ENCODE results near the gene UBE2K.

- TF ChIP-seq TCF4 (CRISPR knock-in tag; IDR thresholded peaks at IDR 0.05; ENCODE audit: borderline replicate concordance) = no peak
- TF ChIP-seq, protein P1, sequence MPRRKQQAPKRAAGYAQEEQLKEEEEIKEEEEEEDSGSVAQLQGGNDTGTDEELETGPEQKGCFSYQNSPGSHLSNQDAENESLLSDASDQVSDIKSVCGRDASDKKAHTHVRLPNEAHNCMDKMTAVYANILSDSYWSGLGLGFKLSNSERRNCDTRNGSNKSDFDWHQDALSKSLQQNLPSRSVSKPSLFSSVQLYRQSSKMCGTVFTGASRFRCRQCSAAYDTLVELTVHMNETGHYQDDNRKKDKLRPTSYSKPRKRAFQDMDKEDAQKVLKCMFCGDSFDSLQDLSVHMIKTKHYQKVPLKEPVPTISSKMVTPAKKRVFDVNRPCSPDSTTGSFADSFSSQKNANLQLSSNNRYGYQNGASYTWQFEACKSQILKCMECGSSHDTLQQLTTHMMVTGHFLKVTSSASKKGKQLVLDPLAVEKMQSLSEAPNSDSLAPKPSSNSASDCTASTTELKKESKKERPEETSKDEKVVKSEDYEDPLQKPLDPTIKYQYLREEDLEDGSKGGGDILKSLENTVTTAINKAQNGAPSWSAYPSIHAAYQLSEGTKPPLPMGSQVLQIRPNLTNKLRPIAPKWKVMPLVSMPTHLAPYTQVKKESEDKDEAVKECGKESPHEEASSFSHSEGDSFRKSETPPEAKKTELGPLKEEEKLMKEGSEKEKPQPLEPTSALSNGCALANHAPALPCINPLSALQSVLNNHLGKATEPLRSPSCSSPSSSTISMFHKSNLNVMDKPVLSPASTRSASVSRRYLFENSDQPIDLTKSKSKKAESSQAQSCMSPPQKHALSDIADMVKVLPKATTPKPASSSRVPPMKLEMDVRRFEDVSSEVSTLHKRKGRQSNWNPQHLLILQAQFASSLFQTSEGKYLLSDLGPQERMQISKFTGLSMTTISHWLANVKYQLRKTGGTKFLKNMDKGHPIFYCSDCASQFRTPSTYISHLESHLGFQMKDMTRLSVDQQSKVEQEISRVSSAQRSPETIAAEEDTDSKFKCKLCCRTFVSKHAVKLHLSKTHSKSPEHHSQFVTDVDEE (CRISPR knock-in tag; IDR thresholded peaks at IDR 0.05) = no peak
- no peak for TF ChIP-seq ZFP3 (CRISPR knock-in tag; IDR thresholded peaks at IDR 0.05)
- TF ChIP-seq RARB (CRISPR knock-in tag; IDR thresholded peaks at IDR 0.05) = no peak
- TF ChIP-seq ZNF8 (CRISPR knock-in tag; IDR thresholded peaks at IDR 0.05) = no peak
- TF ChIP-seq ESRRG (CRISPR knock-in tag; IDR thresholded peaks at IDR 0.05) = no peak
These were observed 17.9 kb downstream of the UBE2K start for GRCh38 chr4:39715788-39716187.
